Epithelial cell of prostate (primary cell): ENCODE data around the gene SYP.

Experiments used
- DNase-seq: peaks from one replicate; pipeline ENCODE4 v3.0.0-alpha.2; 2011; ENCODE audit warnings: low read depth, low spot score
- H3K27ac ChIP-seq: fragments of 450-650 bp; 2 replicates; pipeline ENCODE4 v1.5.1; 2017; ENCODE audit warnings: mild to moderate bottlenecking

The SYP gene

GRCh38 chrX:49199906-49200771 is at the start of gene SYP:
TSS of gene SYP (minus strand) at chrX:49200193. CDS start at chrX:49200186, 7 bp downstream.
- DNase-seq = no peak
- no peak within 1 kb of the TSS for H3K27ac ChIP-seq

DNA sequence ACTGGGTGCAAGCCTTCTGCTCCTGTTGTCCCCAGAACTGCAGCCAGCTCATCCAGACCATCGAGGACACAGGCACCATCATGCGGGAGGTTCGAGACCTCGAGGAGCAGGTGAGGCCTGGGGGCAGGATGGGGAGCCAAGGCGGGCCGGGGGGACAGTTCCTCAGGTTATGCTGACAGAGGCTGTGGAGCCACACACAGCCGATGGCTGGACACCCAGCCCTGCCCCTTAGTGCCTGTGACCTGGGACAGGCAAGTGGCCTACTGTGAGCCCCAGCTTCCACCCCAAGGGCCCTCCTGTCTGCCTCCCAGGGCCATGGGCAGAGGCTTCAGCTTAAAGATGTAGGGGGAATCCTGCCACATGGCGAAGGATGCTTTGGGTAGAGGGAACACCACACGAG is 49.6 kb upstream of the SYP start:
- no peak overlapping the region for H3K27ac ChIP-seq
- no peak for DNase-seq

DNA sequence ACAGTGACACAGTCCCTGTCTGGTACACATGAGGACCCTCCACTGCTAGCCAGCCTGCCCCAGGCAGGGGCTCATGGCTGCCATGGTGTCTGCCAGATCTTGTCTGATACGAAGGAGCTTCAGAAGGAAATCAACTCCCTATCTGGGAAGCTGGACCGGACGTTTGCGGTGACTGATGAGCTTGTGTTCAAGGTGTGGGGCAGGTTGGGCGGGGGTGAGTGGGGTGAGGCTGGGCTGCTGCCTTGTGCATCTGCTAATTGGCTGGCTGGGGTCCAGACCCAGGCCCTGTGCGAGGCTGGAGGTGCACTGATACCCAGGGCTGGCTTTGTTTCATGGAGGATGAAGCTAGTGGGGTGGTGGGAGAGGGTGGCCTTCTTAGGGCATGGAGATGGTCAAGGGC is 49.1 kb upstream of the SYP start:
- DNase-seq = no peak
- H3K27ac ChIP-seq = no peak overlapping the region

DNA sequence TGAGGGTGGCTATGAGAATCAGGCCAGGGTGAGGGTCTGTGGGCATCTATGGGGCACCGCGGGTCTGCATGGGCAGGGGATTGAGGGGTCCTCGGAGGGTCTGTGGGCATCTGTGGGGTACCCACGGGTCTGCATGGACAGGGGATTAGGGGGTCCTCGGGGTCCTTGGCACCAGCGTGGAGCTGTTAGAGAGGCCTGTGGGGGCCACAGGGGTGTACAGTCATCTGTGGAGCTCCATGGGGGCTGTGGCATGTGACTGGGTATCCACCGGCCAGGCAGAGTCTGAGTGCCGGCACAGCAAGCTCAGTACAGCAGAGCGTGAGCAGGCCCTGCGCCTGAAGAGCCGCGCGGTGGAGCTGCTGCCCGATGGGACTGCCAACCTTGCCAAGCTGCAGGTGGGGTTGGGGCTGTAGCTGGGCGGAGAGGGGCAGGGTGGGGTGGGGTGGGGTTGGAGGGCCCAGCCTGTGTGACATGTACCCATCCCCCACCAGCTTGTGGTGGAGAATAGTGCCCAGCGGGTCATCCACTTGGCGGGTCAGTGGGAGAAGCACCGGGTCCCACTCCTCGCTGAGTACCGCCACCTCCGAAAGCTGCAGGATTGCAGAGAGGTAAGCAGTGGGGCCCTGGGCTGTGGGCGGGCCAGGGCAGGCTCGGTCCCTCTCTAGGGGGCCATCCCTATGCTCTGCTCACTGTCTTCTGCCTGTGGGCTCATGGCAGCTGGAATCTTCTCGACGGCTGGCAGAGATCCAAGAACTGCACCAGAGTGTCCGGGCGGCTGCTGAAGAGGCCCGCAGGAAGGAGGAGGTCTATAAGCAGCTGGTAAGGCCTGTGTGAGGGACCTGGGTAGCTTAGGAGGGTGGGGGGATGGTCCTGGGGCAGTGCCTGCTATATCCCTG is 48.2 kb upstream of the SYP start:
- no peak overlapping the region for H3K27ac ChIP-seq
- no peak for DNase-seq

- H3K27ac ChIP-seq = no peak overlapping the region
- DNase-seq = no peak
Observed at GRCh38 chrX:49247346-49247745, 47.4 kb upstream of the SYP start.

- no peak overlapping the region for H3K27ac ChIP-seq
- DNase-seq = no peak
Observed at GRCh38 chrX:49246541-49246940, 46.5 kb upstream of the SYP start.

- no peak overlapping the region for H3K27ac ChIP-seq
- DNase-seq = no peak
Observed at GRCh38 chrX:49244207-49244606, 44.2 kb upstream of the SYP start.

- H3K27ac ChIP-seq = no peak overlapping the region
- DNase-seq = no peak
Observed at GRCh38 chrX:49243166-49243565, 43.2 kb upstream of the SYP start.

- DNase-seq = no peak
- H3K27ac ChIP-seq = no peak overlapping the region
Observed at GRCh38 chrX:49242545-49243066, 42.6 kb upstream of the SYP start.

GRCh38 chrX:49238735-49239134 is 38.7 kb upstream of the SYP start:
- no peak for DNase-seq
- H3K27ac ChIP-seq = no peak overlapping the region

GRCh38 chrX:49237060-49237459 is 37.1 kb upstream of the SYP start:
- no peak overlapping the region for H3K27ac ChIP-seq
- no peak for DNase-seq

DNA sequence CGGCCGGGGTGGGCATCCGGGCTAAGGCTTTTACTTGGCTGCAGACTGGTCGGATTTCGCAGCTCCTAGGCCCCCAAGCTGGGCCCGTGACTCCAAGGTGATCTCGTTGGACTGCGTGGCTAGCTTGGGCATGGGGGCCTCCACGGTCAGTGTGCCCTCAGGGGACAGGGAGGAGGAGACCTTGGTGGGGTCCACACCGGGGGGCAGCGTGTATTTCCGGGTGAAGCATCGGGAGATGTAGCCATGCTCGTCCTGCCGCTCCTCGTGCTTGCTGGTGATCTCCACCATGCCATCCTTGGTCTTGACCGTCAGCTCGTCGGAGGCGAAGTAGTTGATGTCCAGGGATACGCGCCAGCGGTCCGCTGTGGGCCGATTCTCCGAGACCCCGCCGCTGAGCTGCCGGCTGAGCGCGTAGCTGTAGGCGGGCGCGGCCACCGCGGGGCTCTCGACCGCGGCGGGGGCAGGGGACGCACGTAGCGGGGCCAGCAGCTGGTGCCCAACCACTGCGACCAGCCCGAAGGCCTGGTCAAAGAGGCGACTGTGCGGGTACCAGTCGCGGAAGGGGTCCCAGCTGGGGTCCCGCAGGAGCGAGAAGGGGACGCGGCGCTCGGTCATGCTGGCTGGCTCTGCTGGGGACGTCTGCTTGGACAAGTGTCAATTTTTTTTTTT is 34.0 kb upstream of the SYP start:
- DNase-seq = no peak

GRCh38 chrX:49233176-49233575 is 33.2 kb upstream of the SYP start, which contains the start of gene CACNA1F:
TSS of gene CACNA1F (minus strand) at chrX:49233340. CDS start at chrX:49233309, 31 bp downstream.
- DNase-seq = no peak
- H3K27ac ChIP-seq = no peak within 1 kb of the TSS

More for the DNA sequence above, 34.0 kb upstream of the SYP start:
- H3K27ac ChIP-seq = no peak overlapping the region

- no peak overlapping the region for H3K27ac ChIP-seq
- DNase-seq = no peak
Observed at GRCh38 chrX:49232525-49232924, 32.5 kb upstream of the SYP start.

- H3K27ac ChIP-seq = no peak overlapping the region
- no peak for DNase-seq
Observed at GRCh38 chrX:49231333-49232000, 31.5 kb upstream of the SYP start.

DNA sequence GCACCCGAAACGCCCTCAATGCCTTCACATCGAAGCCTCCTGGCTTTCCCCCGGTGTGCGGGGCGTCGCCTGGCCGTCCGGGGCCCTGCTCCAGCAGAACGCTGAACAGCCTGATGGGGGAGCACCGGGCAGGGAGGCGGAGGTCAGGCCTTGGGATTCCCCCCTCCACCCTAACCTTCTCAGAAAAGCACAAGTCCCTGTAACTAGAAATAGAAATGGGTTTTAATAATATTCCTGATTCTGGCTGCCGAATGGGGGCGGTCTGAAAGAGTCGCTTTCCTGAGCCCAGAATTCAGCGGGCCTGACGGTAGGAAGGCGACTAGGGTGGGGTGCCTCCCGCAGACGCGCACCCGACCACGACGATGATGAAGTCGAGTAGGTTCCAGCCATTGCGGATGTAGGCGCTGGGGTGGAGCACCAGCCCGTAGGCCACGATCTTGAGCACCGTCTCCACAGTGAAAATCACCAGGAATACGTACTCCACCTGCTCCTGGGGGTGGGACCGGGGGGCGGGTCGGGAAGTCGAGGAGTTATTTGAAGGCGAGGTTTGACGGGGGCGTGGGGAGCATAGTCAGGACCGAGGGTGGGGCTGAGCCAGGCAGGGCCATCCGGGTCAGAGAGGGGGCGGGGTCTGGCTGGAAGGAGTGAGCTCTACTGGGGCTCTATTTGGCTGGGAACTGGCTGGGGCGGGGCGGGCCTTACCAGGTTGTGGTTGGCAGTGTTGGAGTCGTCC is 30.7 kb upstream of the SYP start:
- no peak for DNase-seq
- no peak overlapping the region for H3K27ac ChIP-seq

- no peak overlapping the region for H3K27ac ChIP-seq
- DNase-seq = no peak
Observed at GRCh38 chrX:49228185-49228584, 28.2 kb upstream of the SYP start.

DNA sequence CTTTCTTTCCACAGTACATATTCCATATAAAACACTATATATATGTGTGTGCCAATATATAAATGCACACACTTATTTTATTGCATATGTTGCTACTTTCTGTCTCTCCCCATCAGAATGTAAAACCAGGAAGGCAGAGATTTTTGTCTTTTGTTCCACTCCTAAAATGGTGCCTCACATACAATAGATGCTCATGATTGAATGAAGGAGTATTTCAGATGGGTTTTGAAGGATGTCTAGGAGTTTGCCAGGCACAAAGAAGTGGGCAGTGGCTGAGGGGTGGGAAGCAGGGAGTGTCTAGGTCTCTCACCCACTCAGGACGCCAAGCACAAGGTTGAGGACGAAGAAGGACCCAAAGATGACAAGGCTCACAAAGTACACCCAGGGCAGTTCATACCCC is 27.7 kb upstream of the SYP start:
- no peak overlapping the region for H3K27ac ChIP-seq
- no peak for DNase-seq

DNA sequence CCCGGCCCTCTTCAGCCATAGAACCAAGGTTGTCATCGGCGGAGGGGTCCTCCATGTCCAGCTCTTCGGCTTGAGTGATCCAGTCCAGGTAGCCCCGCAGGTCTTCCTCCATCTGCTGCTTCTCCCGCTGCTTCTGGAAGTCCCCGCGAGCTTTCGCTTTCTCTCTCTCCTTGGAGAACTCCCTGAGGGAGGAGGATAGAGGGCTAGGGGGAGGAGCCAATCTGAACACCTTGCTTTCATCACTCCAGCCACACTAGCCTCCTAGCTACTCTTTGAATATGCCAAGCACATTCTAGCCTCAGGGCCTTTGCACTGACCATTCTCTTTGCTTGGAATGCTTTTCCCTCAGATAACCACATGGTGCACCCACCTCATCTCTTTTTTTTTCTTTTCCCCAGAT is 27.0 kb upstream of the SYP start:
- no peak for DNase-seq

More for the DNA sequence above, 27.0 kb upstream of the SYP start:
- H3K27ac ChIP-seq = no peak overlapping the region
